ENCODE data around the gene CIT.

DNA sequence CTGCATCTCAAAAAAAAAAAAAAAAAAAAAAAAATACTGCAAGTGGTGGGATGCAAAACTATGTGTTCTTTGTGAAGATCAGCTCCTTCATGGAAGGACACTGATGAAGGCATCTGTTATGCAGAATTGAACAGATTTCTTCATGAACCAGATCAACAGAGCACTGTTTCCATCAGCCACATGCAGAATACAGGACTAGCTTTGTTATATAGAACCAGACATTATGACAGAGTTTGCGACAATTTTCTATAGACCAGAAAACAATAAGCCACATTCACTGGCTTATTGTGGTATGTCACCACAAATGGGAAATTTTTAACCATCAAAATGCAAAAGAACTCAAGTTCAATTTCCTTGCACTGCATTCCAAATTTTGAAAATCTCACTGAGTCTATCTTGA, 34.7 kb downstream of the CIT start:
- TF ChIP-seq, protein P1, sequence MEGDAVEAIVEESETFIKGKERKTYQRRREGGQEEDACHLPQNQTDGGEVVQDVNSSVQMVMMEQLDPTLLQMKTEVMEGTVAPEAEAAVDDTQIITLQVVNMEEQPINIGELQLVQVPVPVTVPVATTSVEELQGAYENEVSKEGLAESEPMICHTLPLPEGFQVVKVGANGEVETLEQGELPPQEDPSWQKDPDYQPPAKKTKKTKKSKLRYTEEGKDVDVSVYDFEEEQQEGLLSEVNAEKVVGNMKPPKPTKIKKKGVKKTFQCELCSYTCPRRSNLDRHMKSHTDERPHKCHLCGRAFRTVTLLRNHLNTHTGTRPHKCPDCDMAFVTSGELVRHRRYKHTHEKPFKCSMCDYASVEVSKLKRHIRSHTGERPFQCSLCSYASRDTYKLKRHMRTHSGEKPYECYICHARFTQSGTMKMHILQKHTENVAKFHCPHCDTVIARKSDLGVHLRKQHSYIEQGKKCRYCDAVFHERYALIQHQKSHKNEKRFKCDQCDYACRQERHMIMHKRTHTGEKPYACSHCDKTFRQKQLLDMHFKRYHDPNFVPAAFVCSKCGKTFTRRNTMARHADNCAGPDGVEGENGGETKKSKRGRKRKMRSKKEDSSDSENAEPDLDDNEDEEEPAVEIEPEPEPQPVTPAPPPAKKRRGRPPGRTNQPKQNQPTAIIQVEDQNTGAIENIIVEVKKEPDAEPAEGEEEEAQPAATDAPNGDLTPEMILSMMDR (IDR thresholded peaks at IDR 0.05), result no peak
- no peak for TF ChIP-seq POLR2A (IDR thresholded peaks at IDR 0.05)

Data from Peyer's patch (tissue), 4 donors.